T-cell (primary cell): ENCODE data around the gene STARD13. TPM values are rescaled to one million over a fixed set of nuclear protein-coding genes. Genes with fewer than 3 reads are reported as not detected.

Experiments
- ATAC-seq, 4 experiments: fragments of 200-7000 bp in 3 of 4; fragments of 150-1000 bp in 1 of 4; cut with Tn5 transposase; replicated peaks in 1 of 4; 1 replicate in 3 of 4; 2 replicates in 1 of 4; pipeline ENCODE4 v1.10.0; 2021; ENCODE audit warnings: moderate library complexity in 3 of 4, mild to moderate bottlenecking in 2 of 4, moderate number of reproducible peaks in 1 of 4
- CTCF ChIA-PET, 2 donors: fragments of 300-600 bp; sonication (Branson Sonifier 250); formaldehyde crosslinking; loops; one replicate each; lab custom pipeline; 2022; ENCODE audit warnings: antibody characterized with exemption in 2 of 2; lab: Charles Lee
- POLR2A ChIA-PET, 2 donors: fragments of 300-600 bp; sonication (Branson Sonifier 250); formaldehyde crosslinking; loops; one replicate each; lab custom pipeline; 2022; ENCODE audit warnings: antibody characterized with exemption in 2 of 2; lab: Charles Lee
- DNase-seq, 35 experiments: peaks; one replicate each; pipeline versions ENCODE4 v3.0.0 to v3.0.0-alpha.2; 2013 to 2023
- H3K27ac ChIP-seq: one replicate; pipeline ENCODE4 v1.5.1; 2013; ENCODE audit warnings: low read length
- H3K27me3 ChIP-seq, 2 experiments: replicated peaks in 1 of 2; 1 replicate in 1 of 2; 2 replicates in 1 of 2; pipeline versions ENCODE4 v1.6.1 to v1.7.0; 2013; ENCODE audit warnings: low read length in 1 of 2, mixed read lengths in 1 of 2; ENCODE audit not compliant: control insufficient read depth in 2 of 2, insufficient read depth in 2 of 2; ENCODE audit errors: extremely low read depth in 1 of 2
- H3K36me3 ChIP-seq, 2 donors: 1 replicate in 1 of 2; 2 replicates in 1 of 2; pipeline versions ENCODE4 v1.6.1 to v1.7.0; 2013; ENCODE audit warnings: low read length in 1 of 2; ENCODE audit not compliant: control insufficient read depth in 2 of 2, insufficient read depth in 1 of 2; ENCODE audit errors: extremely low read depth in 1 of 2
- H3K4me1 ChIP-seq, 2 experiments: 1 replicate in 1 of 2; 2 replicates in 1 of 2; pipeline versions ENCODE4 v1.6.1 to v1.7.0; 2013; ENCODE audit warnings: low read length in 2 of 2, mixed read lengths in 1 of 2; ENCODE audit not compliant: insufficient read depth in 2 of 2, control insufficient read depth in 1 of 2; ENCODE audit errors: extremely low read depth in 1 of 2
- H3K4me3 ChIP-seq, 2 donors: 1 replicate in 1 of 2; 2 replicates in 1 of 2; pipeline versions ENCODE4 v1.5.1 to v1.7.0; 2013; ENCODE audit warnings: mild to moderate bottlenecking in 2 of 2, low read length in 1 of 2, moderate library complexity in 1 of 2; ENCODE audit not compliant: control insufficient read depth in 1 of 2; ENCODE audit errors: extremely low read depth in 1 of 2
- H3K9me3 ChIP-seq: 2 replicates; pipeline ENCODE4 v1.7.0; 2013
- H3K27ac Mint-ChIP-seq, 2 donors: one replicate each; pipeline ENCODE4 v1.8.0; 2020 to 2021; ENCODE audit warnings: mild to moderate bottlenecking in 2 of 2, mixed read lengths in 2 of 2
- H3K27me3 Mint-ChIP-seq, 2 donors: one replicate each; pipeline ENCODE4 v1.8.0; 2021 to 2022; ENCODE audit warnings: mixed read lengths in 2 of 2
- H3K36me3 Mint-ChIP-seq: one replicate; pipeline ENCODE4 v1.8.0; 2021; ENCODE audit warnings: mixed read lengths
- H3K4me1 Mint-ChIP-seq, 3 donors: one replicate each; pipeline ENCODE4 v1.8.0; 2020 to 2022; ENCODE audit warnings: mixed read lengths in 3 of 3, mild to moderate bottlenecking in 1 of 3
- H3K4me3 Mint-ChIP-seq, 3 donors: one replicate each; pipeline ENCODE4 v1.8.0; 2020 to 2022; ENCODE audit warnings: mild to moderate bottlenecking in 3 of 3, mixed read lengths in 3 of 3, moderate library complexity in 3 of 3
- H3K9me3 Mint-ChIP-seq, 3 donors: one replicate each; pipeline ENCODE4 v1.8.0; 2020 to 2022; ENCODE audit warnings: mixed read lengths in 3 of 3
- WGBS: methylation state at CpG from one replicate; pipeline ENCODE4 v1.1.5; 2013; ENCODE audit warnings: missing lambda C conversion rate; ENCODE audit not compliant: insufficient coverage; 5-methylcytosine and 5-hydroxymethylcytosine counted together
- total RNA-seq, 35 experiments: library from RNA in 6 of 35; stranded (reverse) in 6 of 35; fragments of 120-200 nt in 1 of 35; gene quantifications; one replicate each; pipeline versions ENCODE4 v1.2.1 to v1.2.4 and lab custom pipeline; 2013 to 2026

Gene STARD13
- total RNA-seq, 5 donors from 2014 or later (not counting 1 experiment from before 2014, with no cell fraction given), result 0.39 to 0.53 (median 0.44) TPM; not detected in 2

GRCh38 chr13:33191425-33192210 lies 93.9 kb downstream of the STARD13 start:
- peaks cover 0 to 7% of the 10 kb centered on the region in 2 donors for H3K27me3 Mint-ChIP-seq
- H3K36me3 Mint-ChIP-seq, result no peaks in the 10 kb centered on the region
- H3K27me3 ChIP-seq, result no peaks in the 10 kb centered on the region
- H3K27ac ChIP-seq, result no peak overlapping the region
- POLR2A ChIA-PET, result no interaction called here
- no peaks in the 10 kb centered on the region for H3K36me3 ChIP-seq
- no peak overlapping the region for H3K27ac Mint-ChIP-seq
- H3K4me3 Mint-ChIP-seq, result no peak overlapping the region
- ATAC-seq (no peak), DNase-seq (no peak)
- no peaks in the 10 kb centered on the region for H3K9me3 ChIP-seq
- CTCF ChIA-PET, result no interaction called here
- H3K4me3 ChIP-seq, result no peak overlapping the region
- no peaks in the 10 kb centered on the region for H3K4me1 ChIP-seq
- H3K9me3 Mint-ChIP-seq, result no peaks in the 10 kb centered on the region
- WGBS, result 100% methylated on average over 2 of the region's 4 CpGs
- peaks cover 5 to 12% (median 10%) of the 10 kb centered on the region in 3 donors for H3K4me1 Mint-ChIP-seq

- Mint-ChIP-seq H3K27ac (no peak overlapping the region), H3K4me1 (peaks cover 5 to 12% (median 10%) of the 10 kb centered on the region in 3 donors), H3K27me3 (peaks cover 7 to 10% of the 10 kb centered on the region in 2 donors), H3K36me3 (no peaks in the 10 kb centered on the region), H3K9me3 (no peaks in the 10 kb centered on the region), H3K4me3 (no peak overlapping the region)
- no peaks in the 10 kb centered on the region for H3K9me3 ChIP-seq
- H3K27ac ChIP-seq, result no peak overlapping the region
- DNase-seq (no peak), ATAC-seq (no peak)
- POLR2A ChIA-PET, result no interaction called here
- no peaks in the 10 kb centered on the region for H3K27me3 ChIP-seq
- no peaks in the 10 kb centered on the region for H3K36me3 ChIP-seq
- H3K4me3 ChIP-seq, result no peak overlapping the region
- CTCF ChIA-PET, result interaction anchor here in 1 of 2 donors (0.6 kb wide), 1 partner anchor 544 kb away, joined by 4 read pairs; no protein-coding TSS in a partner anchor
- H3K4me1 ChIP-seq, result no peaks in the 10 kb centered on the region
- 92% methylated on average over 3 of the region's 6 CpGs for WGBS
Observed at GRCh38 chr13:33189470-33189869, 96.1 kb downstream of the STARD13 start.

GRCh38 chr13:33188093-33188882 lies 97.3 kb downstream of the STARD13 start:
- no peak for DNase-seq
- Histone ChIP-seq H3K4me1 (no peaks in the 10 kb centered on the region), H3K4me3 (no peak overlapping the region), H3K27me3 (no peaks in the 10 kb centered on the region), H3K36me3 (no peaks in the 10 kb centered on the region), H3K27ac (no peak overlapping the region), H3K9me3 (no peaks in the 10 kb centered on the region)
- H3K27me3 Mint-ChIP-seq, result peaks cover 12 to 15% of the 10 kb centered on the region in 2 donors
- peaks cover 2 to 8% (median 5%) of the 10 kb centered on the region in 3 donors for H3K4me1 Mint-ChIP-seq
- CTCF ChIA-PET, result no interaction called here
- WGBS, result 50% methylated on average over 1 of the region's 4 CpGs
- no peaks in the 10 kb centered on the region for H3K36me3 Mint-ChIP-seq
- POLR2A ChIA-PET, result no interaction called here
- H3K27ac Mint-ChIP-seq, result no peak overlapping the region
- no peak for ATAC-seq
- H3K9me3 Mint-ChIP-seq, result no peaks in the 10 kb centered on the region
- no peak overlapping the region for H3K4me3 Mint-ChIP-seq

GRCh38 chr13:33186861-33187291 lies 98.7 kb downstream of the STARD13 start:
- ATAC-seq (no peak), DNase-seq (no peak)
- WGBS, result 79% methylated on average over 3 of the region's 8 CpGs
- H3K27ac Mint-ChIP-seq, result no peak overlapping the region
- H3K36me3 Mint-ChIP-seq, result no peaks in the 10 kb centered on the region
- POLR2A ChIA-PET, result no interaction called here
- Histone ChIP-seq H3K9me3 (no peaks in the 10 kb centered on the region), H3K4me3 (no peak overlapping the region), H3K36me3 (no peaks in the 10 kb centered on the region), H3K27ac (no peak overlapping the region), H3K4me1 (no peaks in the 10 kb centered on the region), H3K27me3 (peaks cover 0 to 3% of the 10 kb centered on the region in 2 experiments)
- CTCF ChIA-PET, result no interaction called here
- no peaks in the 10 kb centered on the region for H3K9me3 Mint-ChIP-seq
- H3K4me1 Mint-ChIP-seq, result peaks cover 0 to 6% (median 0%) of the 10 kb centered on the region in 3 donors
- peaks cover 22 to 24% of the 10 kb centered on the region in 2 donors for H3K27me3 Mint-ChIP-seq
- no peak overlapping the region for H3K4me3 Mint-ChIP-seq

- Mint-ChIP-seq H3K27me3 (peaks cover 26 to 28% of the 10 kb centered on the region in 2 donors), H3K4me1 (peaks cover 0 to 6% (median 0%) of the 10 kb centered on the region in 3 donors), H3K9me3 (no peaks in the 10 kb centered on the region), H3K27ac (no peak overlapping the region), H3K4me3 (no peak overlapping the region), H3K36me3 (no peaks in the 10 kb centered on the region)
- ChIA-PET POLR2A (no interaction called here), CTCF (no interaction called here)
- no peak for DNase-seq
- no peak overlapping the region for H3K4me3 ChIP-seq
- H3K27ac ChIP-seq, result no peak overlapping the region
- H3K36me3 ChIP-seq, result no peaks in the 10 kb centered on the region
- no peaks in the 10 kb centered on the region for H3K9me3 ChIP-seq
- H3K27me3 ChIP-seq, result peaks cover 0 to 3% of the 10 kb centered on the region in 2 experiments
- ATAC-seq, result no peak
- no peaks in the 10 kb centered on the region for H3K4me1 ChIP-seq
- WGBS, result 88% methylated on average over 4 of the region's 6 CpGs
Observed at GRCh38 chr13:33185853-33186252, 99.7 kb downstream of the STARD13 start.

- no peaks in the 10 kb centered on the region for H3K4me1 ChIP-seq
- ChIA-PET CTCF (interaction anchor here in 1 of 2 donors (0.7 kb wide), 1 partner anchor 603 kb away, joined by 3 read pairs; no protein-coding TSS in a partner anchor), POLR2A (no interaction called here)
- Mint-ChIP-seq H3K4me1 (peaks cover 0 to 6% (median 0%) of the 10 kb centered on the region in 3 donors), H3K4me3 (no peak overlapping the region), H3K36me3 (no peaks in the 10 kb centered on the region), H3K9me3 (no peaks in the 10 kb centered on the region), H3K27me3 (peaks cover 28 to 33% of the 10 kb centered on the region in 2 donors), H3K27ac (no peak overlapping the region)
- no peak overlapping the region for H3K4me3 ChIP-seq
- no peaks in the 10 kb centered on the region for H3K9me3 ChIP-seq
- DNase-seq (no peak), ATAC-seq (no peak)
- no peak overlapping the region for H3K27ac ChIP-seq
- WGBS, result no CpG with 5 or more reads among the region's 2 CpGs
- peaks cover 0 to 3% of the 10 kb centered on the region in 2 experiments for H3K27me3 ChIP-seq
- no peaks in the 10 kb centered on the region for H3K36me3 ChIP-seq
Observed at GRCh38 chr13:33184530-33184929, 101.0 kb downstream of the STARD13 start.
